Measurements from ENCODE around the gene CTPS1. TPM values are rescaled to one million over a fixed set of nuclear protein-coding genes. Genes with fewer than 3 reads are reported as not detected.
A peak's percentile ranks its signal among the peaks of the same experiment; 100 is the strongest.

Gene CTPS1
- polyA plus RNA-seq, 1 donor from 2014 or later, result 17.8 TPM

DNA sequence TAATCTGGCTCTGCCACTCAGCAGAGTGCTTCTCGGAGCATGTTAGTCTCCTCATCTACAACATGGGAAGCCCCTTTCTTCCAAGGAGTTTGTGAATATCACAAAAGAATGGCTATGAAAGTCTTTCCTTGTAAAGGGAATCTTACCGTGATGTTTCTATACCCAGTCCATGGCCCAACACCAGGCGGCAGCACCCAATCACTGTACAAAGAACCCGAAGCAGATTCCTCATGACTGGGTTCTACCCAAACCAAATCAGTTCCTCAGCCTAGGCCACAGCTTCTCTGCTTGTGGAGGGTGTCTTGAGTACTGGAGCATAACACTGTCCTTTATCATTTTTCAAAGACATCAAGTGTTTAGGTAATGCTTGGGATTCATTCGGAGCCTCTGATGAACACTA is 58.6 kb downstream of the CTPS1 start:
- Mint-ChIP-seq H3K4me1 (peaks cover 0 to 3% (median 0%) of the 10 kb centered on the region in 3 donors), H3K27ac (no peak overlapping the region), H3K4me3 (no peak overlapping the region), H3K9me3 (no peaks in the 10 kb centered on the region), H3K36me3 (peaks cover 3% of the 10 kb centered on the region), H3K27me3 (no peaks in the 10 kb centered on the region)

DNA sequence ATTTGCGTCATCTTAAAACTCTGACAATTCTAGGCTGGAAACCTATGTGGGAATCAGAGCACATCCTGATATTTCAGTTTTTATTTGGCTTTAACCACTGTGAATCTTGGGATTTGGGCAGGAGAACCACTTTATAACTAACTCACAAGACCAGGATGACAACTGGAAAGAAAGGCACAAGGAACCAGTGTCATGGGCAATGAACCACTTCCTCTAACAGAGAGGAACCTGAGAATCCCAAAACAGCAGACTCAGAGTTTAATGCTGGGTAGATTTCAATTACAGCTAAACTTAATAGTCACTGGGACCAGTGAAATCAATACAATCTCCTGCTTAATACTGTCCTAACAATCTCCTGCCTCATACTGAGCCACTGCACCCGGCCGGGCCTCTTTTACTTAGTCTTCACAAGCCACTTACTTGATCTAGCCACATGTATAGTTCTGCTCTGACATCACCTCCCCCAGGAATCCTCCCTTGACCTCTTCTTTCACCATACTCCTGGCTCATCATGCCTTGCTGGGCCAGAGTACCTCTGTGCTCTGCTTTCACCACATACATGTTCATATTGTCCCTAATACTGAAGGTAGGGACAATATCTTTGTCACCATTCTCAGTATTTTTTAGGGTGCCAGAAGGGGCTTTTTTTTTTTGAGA is 62.2 kb downstream of the CTPS1 start:
- Mint-ChIP-seq H3K27ac (peak overlapping the region in 1 of 3 donors; percentile 80), H3K9me3 (no peaks in the 10 kb centered on the region), H3K4me1 (peaks cover 0 to 3% (median 0%) of the 10 kb centered on the region in 3 donors), H3K27me3 (no peaks in the 10 kb centered on the region), H3K4me3 (no peak overlapping the region), H3K36me3 (peaks cover 10% of the 10 kb centered on the region)

DNA sequence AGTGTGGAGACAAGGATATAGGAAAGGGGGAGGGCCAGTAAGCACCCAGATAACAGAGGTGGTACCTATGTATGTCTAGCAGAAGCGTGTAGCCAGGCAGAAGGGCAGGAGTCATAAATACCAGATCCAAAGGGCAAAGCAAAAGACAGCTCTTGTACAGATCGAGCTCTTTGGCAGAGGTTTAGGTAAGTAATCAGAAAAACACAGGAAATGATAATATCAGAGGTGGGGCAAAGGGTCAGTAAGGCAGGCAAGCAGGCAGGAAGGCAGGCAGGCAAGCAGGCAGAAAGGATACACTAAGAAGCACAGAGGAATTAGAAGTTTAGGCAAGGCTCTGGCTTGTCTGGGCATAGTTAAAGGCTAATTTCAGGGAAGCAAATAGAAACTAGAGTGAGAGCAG is 64.7 kb downstream of the CTPS1 start:
- no peak overlapping the region for H3K27ac Mint-ChIP-seq
- peaks cover 12% of the 10 kb centered on the region for H3K36me3 Mint-ChIP-seq
- peak overlapping the region in 1 of 4 donors; percentile 13 for H3K4me3 Mint-ChIP-seq
- H3K27me3 Mint-ChIP-seq, result no peaks in the 10 kb centered on the region
- peaks cover 0 to 3% (median 1%) of the 10 kb centered on the region in 3 donors for H3K4me1 Mint-ChIP-seq
- H3K9me3 Mint-ChIP-seq, result no peaks in the 10 kb centered on the region

DNA sequence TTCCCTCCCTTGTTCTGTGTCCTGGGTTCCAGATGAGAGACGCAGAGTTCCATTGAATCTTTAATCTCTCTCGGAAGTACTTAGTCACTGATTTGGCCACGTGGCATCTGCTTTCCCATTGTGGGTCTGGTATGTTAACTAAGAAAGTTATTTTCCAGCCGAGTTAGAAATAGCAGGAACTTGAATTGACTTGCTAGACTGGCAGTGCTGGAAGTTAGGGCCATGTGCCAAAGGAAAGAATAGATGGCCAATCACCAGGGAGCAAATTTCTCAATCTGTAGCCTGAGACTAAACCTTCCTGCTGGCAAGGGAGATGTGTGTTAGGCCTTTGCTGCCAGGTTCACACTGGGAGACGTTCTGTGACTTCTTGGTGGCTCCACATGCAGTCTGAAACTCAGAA is 66.2 kb downstream of the CTPS1 start:
- peaks cover 0 to 3% (median 1%) of the 10 kb centered on the region in 3 donors for H3K4me1 Mint-ChIP-seq
- no peak overlapping the region for H3K4me3 Mint-ChIP-seq
- no peaks in the 10 kb centered on the region for H3K9me3 Mint-ChIP-seq
- H3K27ac Mint-ChIP-seq, result no peak overlapping the region
- H3K27me3 Mint-ChIP-seq, result no peaks in the 10 kb centered on the region
- H3K36me3 Mint-ChIP-seq, result peaks cover 12% of the 10 kb centered on the region

DNA sequence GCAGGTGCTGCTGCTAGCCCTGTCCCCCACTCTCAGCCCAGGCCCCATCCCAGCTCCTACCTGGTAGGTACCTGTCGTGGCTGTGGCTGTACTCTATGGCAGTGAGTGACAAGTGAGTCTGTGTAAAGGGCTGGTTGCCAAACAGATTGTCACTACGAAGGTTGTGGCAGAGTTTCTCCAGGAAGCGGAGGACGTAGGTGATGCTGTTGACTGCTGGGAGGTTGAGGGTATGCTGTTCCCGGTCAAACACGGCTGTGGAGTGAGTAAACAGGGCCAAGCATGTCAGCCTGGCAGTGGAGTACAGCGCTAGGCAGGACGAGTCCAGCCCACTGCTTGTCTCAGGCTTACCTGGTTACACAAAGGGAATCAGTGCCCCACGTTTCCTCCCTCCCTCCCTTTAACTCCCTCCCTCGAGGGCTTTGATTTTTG is 66.9 kb downstream of the CTPS1 start:
- H3K27me3 Mint-ChIP-seq, result no peaks in the 10 kb centered on the region
- H3K4me1 Mint-ChIP-seq, result peaks cover 0 to 3% (median 1%) of the 10 kb centered on the region in 3 donors
- no peak overlapping the region for H3K4me3 Mint-ChIP-seq
- H3K9me3 Mint-ChIP-seq, result no peaks in the 10 kb centered on the region
- peaks cover 12% of the 10 kb centered on the region for H3K36me3 Mint-ChIP-seq
- peak overlapping the region in 1 of 3 donors; percentile 64 for H3K27ac Mint-ChIP-seq

DNA sequence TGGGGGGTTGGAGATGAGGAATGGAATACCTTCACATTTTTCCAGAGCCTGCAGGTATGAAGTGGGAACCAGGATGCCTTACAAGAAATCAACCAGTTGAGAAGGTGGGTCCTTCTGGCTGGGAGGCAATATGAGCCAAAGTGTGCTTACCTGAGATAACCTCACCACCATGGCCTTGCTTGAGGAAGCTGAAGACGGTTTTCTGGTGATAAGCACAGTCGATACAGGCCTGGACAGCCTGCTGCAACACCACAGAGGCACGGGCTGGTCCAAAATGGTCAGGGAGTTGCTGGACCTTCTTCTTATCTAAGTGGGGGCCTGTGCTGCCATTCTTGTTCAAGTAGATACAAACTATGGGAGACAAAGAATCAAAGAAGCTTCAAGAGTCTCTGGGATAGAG is 69.0 kb downstream of the CTPS1 start:
- Mint-ChIP-seq H3K9me3 (no peaks in the 10 kb centered on the region), H3K36me3 (peaks cover 11% of the 10 kb centered on the region), H3K27ac (no peak overlapping the region), H3K4me3 (no peak overlapping the region), H3K4me1 (peaks cover 0 to 5% (median 3%) of the 10 kb centered on the region in 3 donors), H3K27me3 (no peaks in the 10 kb centered on the region)

DNA sequence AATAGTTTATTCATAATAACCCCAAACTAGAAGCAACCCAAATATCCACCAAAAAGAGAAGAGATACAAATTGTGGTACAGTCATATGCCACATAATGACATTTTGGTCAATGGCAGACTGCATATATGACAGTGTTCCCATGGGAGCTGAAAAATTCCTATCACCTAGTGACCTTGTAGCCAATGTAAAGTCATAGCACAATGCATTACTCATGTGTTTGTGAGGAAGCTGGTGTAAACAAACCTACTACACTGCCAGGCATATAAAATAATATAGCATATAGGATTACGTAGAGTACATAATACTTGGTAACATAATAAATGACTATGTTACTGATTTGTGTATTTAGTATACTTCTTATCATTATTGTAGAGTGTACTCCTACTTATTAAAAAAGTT is 71.5 kb downstream of the CTPS1 start:
- Mint-ChIP-seq H3K9me3 (no peaks in the 10 kb centered on the region), H3K27ac (no peak overlapping the region), H3K36me3 (peaks cover 8% of the 10 kb centered on the region), H3K4me1 (peaks cover 0 to 5% (median 3%) of the 10 kb centered on the region in 3 donors), H3K27me3 (no peaks in the 10 kb centered on the region), H3K4me3 (no peak overlapping the region)

DNA sequence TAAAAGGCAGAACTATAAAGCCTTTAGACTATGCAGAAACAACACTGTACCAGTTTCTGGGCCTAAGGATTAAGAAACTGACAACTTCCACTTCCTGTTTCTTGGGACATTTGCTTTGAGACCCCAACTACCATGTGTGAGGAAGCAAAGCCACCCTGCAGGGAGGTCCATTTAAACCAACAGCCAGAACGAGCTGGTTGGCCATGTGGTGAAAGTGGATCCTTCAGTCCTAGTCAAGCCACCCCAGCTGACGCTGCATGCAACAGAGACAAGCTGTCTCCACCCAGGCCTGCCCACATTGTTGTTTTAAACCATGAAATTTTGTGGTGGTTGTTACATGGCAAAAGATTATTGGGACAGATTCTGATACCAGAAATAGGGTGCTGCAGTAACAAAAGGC is 73.8 kb downstream of the CTPS1 start:
- Mint-ChIP-seq H3K9me3 (no peaks in the 10 kb centered on the region), H3K4me1 (peaks cover 0 to 5% (median 2%) of the 10 kb centered on the region in 3 donors), H3K36me3 (peaks cover 10% of the 10 kb centered on the region), H3K4me3 (no peak overlapping the region), H3K27me3 (no peaks in the 10 kb centered on the region), H3K27ac (no peak overlapping the region)

DNA sequence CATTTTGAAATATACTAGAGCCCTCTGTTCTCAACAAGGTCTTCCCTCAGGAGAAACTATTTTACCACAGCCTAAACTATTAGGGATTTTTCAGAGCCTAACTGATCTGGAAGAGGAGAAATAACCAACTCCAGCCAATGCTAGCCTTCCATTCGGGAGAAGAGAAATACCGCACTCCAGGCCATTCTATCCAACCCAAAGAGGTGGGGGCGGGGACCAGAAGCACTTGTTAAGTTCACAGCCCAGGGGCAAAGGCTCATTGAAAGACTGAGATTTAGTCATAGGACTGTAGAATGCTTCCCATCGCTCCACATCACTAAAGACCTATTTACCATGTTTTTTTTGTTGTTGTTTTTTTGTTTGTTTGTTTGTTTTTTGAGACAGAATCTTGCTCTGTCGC is 77.4 kb downstream of the CTPS1 start:
- Mint-ChIP-seq H3K27me3 (no peaks in the 10 kb centered on the region), H3K4me3 (no peak overlapping the region), H3K4me1 (peaks cover 0 to 5% (median 2%) of the 10 kb centered on the region in 3 donors), H3K9me3 (no peaks in the 10 kb centered on the region), H3K36me3 (peaks cover 18% of the 10 kb centered on the region), H3K27ac (no peak overlapping the region)

Other genes with a start within 250 kb of the CTPS1 start
- gene KCNQ4, start 195.9 kb upstream of the CTPS1 start, polyA plus RNA-seq, result not detected
- 1.7 TPM for gene CITED4, start 117.3 kb upstream of the CTPS1 start, polyA plus RNA-seq
- 0.20 TPM for gene SLFNL1, start 42.0 kb downstream of the CTPS1 start, polyA plus RNA-seq